ENCODE results near the gene LYPD1. TPM values are rescaled to one million over a fixed set of nuclear protein-coding genes. Genes with fewer than 3 reads are reported as not detected.
A peak's percentile ranks its signal among the peaks of the same experiment; 100 is the strongest.

The LYPD1 gene
- total and polyA plus RNA-seq, 8 donors: 0.53 to 5.6 (median 1.3) TPM

- peaks cover 3 to 29% of the 10 kb centered on the region in 2 donors for H3K4me1 ChIP-seq
- no peaks in the 10 kb centered on the region for H3K9me3 ChIP-seq
- no peak for TF ChIP-seq CTCF (IDR thresholded peaks at IDR 0.05)
- H3K27ac ChIP-seq: no peak overlapping the region
- ATAC-seq: peak; percentile 56
- peaks cover 21 to 55% of the 10 kb centered on the region in 2 donors for H3K27me3 ChIP-seq
- peak overlapping the region; percentile 37 to 45 for H3K4me3 ChIP-seq
- peak in 1 of 4 donors; percentile 75 for DNase-seq
- no peaks in the 10 kb centered on the region for H3K36me3 ChIP-seq
- intact Hi-C loops (cut with DNase I): no loop called here
Measured at GRCh38 chr2:132668987-132669907, 758 bp downstream of the LYPD1 start.

- Histone ChIP-seq H3K9me3 (no peaks in the 10 kb centered on the region), H3K4me3 (peak overlapping the region in 1 of 2 donors; percentile 45), H3K36me3 (no peaks in the 10 kb centered on the region), H3K27me3 (peaks cover 21 to 55% of the 10 kb centered on the region in 2 donors), H3K4me1 (peaks cover 3 to 29% of the 10 kb centered on the region in 2 donors), H3K27ac (no peak overlapping the region)
- intact Hi-C loops (cut with DNase I): no loop called here
- TF ChIP-seq CTCF (IDR thresholded peaks at IDR 0.05): no peak
- DNase-seq (peak in 1 of 4 donors; percentile 60), ATAC-seq (no peak)
Measured at GRCh38 chr2:132668189-132668823, 1.7 kb downstream of the LYPD1 start.

- no peak for ATAC-seq
- TF ChIP-seq CTCF (IDR thresholded peaks at IDR 0.05): no peak
- Histone ChIP-seq H3K36me3 (no peaks in the 10 kb centered on the region), H3K27ac (no peak overlapping the region), H3K9me3 (no peaks in the 10 kb centered on the region), H3K4me3 (no peak overlapping the region), H3K4me1 (peaks cover 3 to 29% of the 10 kb centered on the region in 2 donors), H3K27me3 (peaks cover 21 to 55% of the 10 kb centered on the region in 2 donors)
- intact Hi-C loops (cut with DNase I): no loop called here
- DNase-seq: no peak
Measured at GRCh38 chr2:132667706-132668105, 2.3 kb downstream of the LYPD1 start.

GRCh38 chr2:132665401-132666140, 4.4 kb downstream of the LYPD1 start:
- Histone ChIP-seq H3K36me3 (no peaks in the 10 kb centered on the region), H3K4me3 (no peak overlapping the region), H3K27me3 (peaks cover 21 to 34% of the 10 kb centered on the region in 2 donors), H3K4me1 (peaks cover 3 to 22% of the 10 kb centered on the region in 2 donors), H3K9me3 (no peaks in the 10 kb centered on the region), H3K27ac (no peak overlapping the region)
- no peak for TF ChIP-seq CTCF (IDR thresholded peaks at IDR 0.05)
- ATAC-seq (no peak), DNase-seq (no peak)
- intact Hi-C loops (cut with DNase I): no loop called here
